ENCODE data around the gene PCNX3. TPM values are rescaled to one million over a fixed set of nuclear protein-coding genes. Genes with fewer than 3 reads are reported as not detected.

PCNX3 gene
- total and polyA plus RNA-seq, 2 of the 13 experiments (the other 11 are each of a cell fraction or from before 2014, with no cell fraction given), result 16.2 to 23.0 TPM

DNA sequence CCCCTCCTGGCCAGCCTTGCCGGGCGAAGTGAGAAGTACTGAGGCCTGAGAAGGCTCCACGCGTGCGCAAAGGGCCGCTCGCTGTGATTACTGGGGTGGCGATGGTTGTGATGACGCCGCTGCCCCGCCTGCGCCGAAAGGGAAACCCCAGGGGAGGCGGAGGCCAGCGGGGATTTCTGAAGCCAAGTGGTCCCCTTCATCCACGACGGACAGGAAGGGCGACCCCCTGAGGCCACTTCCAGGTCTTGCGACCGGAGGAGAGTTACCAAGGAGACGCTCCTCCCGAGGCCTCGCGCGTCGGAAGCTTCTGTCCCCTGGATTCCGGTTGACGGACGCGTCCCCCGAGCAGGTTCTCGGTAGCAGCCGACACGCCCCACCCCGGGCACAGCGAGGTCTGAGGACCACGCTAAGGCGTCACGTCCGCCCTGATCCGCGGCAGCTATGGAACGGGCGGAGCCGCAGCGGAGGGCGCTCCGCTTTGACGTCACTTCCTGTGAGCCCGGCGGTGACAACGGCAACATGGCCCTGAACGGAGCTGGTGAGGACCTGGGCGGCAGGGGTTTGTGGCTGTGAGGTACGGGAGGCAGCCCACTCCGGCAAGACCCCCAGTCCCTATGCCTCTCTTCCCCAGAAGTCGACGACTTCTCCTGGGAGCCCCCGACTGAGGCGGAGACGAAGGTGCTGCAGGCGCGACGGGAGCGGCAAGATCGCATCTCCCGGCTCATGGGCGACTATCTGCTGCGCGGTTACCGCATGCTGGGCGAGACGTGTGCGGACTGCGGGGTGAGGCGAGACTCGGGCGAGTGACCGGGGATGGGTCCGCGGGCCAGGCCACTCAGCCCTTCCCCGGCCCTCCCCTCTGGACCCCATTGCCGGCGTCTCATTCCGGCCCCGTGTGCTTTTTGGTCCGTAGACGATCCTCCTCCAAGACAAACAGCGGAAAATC lies 45.3 kb upstream of the PCNX3 start, which contains the start of gene ZNRD2 (continued):
- TF ChIP-seq NFKB2 (CRISPR knock-in tag; IDR thresholded peaks at IDR 0.05; ENCODE audit: borderline replicate concordance) (no peak; the same call in 1 of the 2 replicates), ZNF34 (CRISPR knock-in tag; IDR thresholded peaks at IDR 0.05; ENCODE audit: borderline replicate concordance) (0 out of 2 replicates have a peak, but pooled peaks have one; percentile 43), TGIF2 (CRISPR knock-in tag; IDR thresholded peaks at IDR 0.05) (0 out of 2 replicates have a peak, but pooled peaks have one; percentile 3), CENPT (CRISPR knock-in tag; IDR thresholded peaks at IDR 0.05; ENCODE audit: low read depth) (no peak; the same call in 1 of the 2 replicates), ZNF605 (CRISPR knock-in tag; IDR thresholded peaks at IDR 0.05) (no peak), ZNF75D (CRISPR knock-in tag; IDR thresholded peaks at IDR 0.05; ENCODE audit: borderline replicate concordance) (no peak), ZNF652 (CRISPR knock-in tag; IDR thresholded peaks at IDR 0.05; ENCODE audit: borderline replicate concordance, low read depth) (no peak), GTF2F1 (IDR thresholded peaks at IDR 0.05; ENCODE audit: low read length) (no peak)
- TF ChIP-seq, protein P1, sequence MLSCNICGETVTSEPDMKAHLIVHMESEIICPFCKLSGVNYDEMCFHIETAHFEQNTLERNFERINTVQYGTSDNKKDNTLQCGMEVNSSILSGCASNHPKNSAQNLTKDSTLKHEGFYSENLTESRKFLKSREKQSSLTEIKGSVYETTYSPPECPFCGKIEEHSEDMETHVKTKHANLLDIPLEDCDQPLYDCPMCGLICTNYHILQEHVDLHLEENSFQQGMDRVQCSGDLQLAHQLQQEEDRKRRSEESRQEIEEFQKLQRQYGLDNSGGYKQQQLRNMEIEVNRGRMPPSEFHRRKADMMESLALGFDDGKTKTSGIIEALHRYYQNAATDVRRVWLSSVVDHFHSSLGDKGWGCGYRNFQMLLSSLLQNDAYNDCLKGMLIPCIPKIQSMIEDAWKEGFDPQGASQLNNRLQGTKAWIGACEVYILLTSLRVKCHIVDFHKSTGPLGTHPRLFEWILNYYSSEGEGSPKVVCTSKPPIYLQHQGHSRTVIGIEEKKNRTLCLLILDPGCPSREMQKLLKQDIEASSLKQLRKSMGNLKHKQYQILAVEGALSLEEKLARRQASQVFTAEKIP (CRISPR knock-in tag; IDR thresholded peaks at IDR 0.05; ENCODE audit: borderline replicate concordance), result no peak
- TF ChIP-seq, protein P2, sequence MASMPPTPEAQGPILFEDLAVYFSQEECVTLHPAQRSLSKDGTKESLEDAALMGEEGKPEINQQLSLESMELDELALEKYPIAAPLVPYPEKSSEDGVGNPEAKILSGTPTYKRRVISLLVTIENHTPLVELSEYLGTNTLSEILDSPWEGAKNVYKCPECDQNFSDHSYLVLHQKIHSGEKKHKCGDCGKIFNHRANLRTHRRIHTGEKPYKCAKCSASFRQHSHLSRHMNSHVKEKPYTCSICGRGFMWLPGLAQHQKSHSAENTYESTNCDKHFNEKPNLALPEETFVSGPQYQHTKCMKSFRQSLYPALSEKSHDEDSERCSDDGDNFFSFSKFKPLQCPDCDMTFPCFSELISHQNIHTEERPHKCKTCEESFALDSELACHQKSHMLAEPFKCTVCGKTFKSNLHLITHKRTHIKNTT (CRISPR knock-in tag; IDR thresholded peaks at IDR 0.05), result no peak
- TF ChIP-seq, protein P3, sequence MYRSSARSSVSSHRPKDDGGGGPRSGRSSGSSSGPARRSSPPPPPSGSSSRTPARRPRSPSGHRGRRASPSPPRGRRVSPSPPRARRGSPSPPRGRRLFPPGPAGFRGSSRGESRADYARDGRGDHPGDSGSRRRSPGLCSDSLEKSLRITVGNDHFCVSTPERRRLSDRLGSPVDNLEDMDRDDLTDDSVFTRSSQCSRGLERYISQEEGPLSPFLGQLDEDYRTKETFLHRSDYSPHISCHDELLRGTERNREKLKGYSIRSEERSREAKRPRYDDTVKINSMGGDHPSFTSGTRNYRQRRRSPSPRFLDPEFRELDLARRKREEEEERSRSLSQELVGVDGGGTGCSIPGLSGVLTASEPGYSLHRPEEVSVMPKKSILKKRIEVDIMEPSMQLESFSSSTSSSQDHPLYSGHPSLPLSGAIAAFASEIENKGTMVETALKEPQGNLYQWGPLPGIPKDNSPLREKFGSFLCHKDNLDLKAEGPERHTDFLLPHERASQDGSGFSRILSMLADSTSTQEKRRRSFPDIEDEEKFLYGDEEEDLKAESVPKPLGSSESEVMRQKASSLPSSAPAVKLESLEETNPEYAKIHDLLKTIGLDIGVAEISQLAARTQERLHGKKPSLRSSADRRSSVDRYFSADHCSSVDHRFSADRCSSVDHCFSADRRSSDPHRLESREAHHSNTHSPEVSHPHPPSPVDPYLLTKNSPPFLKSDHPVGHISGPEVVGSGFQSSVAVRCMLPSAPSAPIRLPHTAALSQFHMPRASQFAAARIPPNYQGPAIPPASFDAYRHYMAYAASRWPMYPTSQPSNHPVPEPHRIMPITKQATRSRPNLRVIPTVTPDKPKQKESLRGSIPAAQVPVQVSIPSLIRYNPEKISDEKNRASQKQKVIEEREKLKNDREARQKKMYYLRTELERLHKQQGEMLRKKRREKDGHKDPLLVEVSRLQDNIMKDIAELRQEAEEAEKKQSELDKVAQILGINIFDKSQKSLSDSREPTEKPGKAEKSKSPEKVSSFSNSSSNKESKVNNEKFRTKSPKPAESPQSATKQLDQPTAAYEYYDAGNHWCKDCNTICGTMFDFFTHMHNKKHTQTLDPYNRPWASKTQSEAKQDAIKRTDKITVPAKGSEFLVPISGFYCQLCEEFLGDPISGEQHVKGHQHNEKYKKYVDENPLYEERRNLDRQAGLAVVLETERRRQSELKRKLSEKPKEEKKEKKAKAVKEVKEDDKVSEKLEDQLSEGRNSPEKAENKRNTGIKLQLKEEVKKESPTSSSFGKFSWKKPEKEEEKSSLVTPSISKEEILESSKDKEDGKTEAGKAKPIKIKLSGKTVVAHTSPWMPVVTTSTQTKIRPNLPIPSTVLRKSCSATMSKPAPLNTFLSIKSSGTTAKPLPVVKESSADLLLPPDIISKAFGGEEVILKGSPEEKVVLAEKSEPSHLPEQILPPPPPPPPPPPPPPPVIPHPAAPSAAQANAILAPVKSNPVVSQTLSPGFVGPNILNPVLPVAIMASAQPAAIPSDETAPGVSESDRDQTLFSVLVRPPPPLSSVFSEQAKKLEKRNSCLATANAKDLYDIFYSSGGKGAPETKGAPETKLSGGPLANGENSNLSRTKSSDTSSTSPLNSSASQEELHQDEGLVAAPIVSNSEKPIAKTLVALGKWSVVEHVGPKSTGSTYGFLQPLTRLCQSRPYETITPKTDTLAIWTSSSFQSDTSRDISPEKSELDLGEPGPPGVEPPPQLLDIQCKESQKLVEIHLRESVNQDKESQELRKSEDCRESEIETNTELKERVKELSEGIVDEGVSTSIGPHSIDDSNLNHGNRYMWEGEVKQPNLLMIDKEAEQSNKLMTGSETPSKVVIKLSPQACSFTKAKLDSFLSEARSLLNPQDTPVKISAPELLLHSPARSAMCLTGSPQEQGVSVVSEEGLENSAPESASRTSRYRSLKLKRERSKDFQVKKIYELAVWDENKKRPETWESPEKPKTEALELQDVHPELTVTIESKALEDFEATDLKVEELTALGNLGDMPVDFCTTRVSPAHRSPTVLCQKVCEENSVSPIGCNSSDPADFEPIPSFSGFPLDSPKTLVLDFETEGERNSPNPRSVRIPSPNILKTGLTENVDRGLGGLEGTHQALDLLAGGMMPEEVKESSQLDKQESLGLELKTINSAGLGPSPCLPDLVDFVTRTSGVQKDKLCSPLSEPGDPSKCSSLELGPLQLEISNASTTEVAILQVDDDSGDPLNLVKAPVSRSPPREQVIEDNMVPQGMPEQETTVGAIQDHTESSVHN (CRISPR knock-in tag; IDR thresholded peaks at IDR 0.05), result no peak; the same call in 1 of the 2 replicates
- TF ChIP-seq, protein P4, sequence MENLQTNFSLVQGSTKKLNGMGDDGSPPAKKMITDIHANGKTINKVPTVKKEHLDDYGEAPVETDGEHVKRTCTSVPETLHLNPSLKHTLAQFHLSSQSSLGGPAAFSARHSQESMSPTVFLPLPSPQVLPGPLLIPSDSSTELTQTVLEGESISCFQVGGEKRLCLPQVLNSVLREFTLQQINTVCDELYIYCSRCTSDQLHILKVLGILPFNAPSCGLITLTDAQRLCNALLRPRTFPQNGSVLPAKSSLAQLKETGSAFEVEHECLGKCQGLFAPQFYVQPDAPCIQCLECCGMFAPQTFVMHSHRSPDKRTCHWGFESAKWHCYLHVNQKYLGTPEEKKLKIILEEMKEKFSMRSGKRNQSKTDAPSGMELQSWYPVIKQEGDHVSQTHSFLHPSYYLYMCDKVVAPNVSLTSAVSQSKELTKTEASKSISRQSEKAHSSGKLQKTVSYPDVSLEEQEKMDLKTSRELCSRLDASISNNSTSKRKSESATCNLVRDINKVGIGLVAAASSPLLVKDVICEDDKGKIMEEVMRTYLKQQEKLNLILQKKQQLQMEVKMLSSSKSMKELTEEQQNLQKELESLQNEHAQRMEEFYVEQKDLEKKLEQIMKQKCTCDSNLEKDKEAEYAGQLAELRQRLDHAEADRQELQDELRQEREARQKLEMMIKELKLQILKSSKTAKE (CRISPR knock-in tag; IDR thresholded peaks at IDR 0.05; ENCODE audit: borderline replicate concordance), result 0 out of 2 replicates have a peak, but pooled peaks have one; percentile 40
